Thoracic aorta (tissue), 2 donors: ENCODE results near the gene H19. TPM values are rescaled to one million over a fixed set of nuclear protein-coding genes. Genes with fewer than 3 reads are reported as not detected.

Experiments
- ATAC-seq: fragments of 150-250 bp; one replicate; pipeline ENCODE4 v1.8.0; 2017; ENCODE audit warnings: low read depth; ENCODE audit not compliant: insufficient number of reproducible peaks, low FRiP score
- DNase-seq: peaks from one replicate; pipeline ENCODE4 v3.0.0-alpha.2; 2020; ENCODE audit warnings: low spot score
- H3K27ac ChIP-seq, 2 donors: fragments of 200-600 bp; sonication (generic); 1 replicate in 1 of 2; 2 replicates in 1 of 2; pipeline ENCODE4 v1.5.1; 2016; ENCODE audit warnings: mild to moderate bottlenecking in 2 of 2, moderate library complexity in 2 of 2
- H3K27me3 ChIP-seq: fragments of 200-600 bp; sonication (generic); replicated peaks from 2 replicates; pipeline ENCODE4 v1.6.0; 2016; ENCODE audit warnings: mild to moderate bottlenecking; ENCODE audit not compliant: insufficient read depth
- H3K36me3 ChIP-seq: fragments of 200-600 bp; sonication (generic); one replicate; pipeline ENCODE4 v1.5.1; 2016
- H3K4me1 ChIP-seq, 2 donors: fragments of 200-600 bp; sonication (generic); 1 replicate in 1 of 2; 2 replicates in 1 of 2; pipeline versions ENCODE4 v1.5.1 to v1.6.0; 2016; ENCODE audit warnings: low read depth in 2 of 2, mild to moderate bottlenecking in 1 of 2; ENCODE audit not compliant: control insufficient read depth in 1 of 2
- H3K4me3 ChIP-seq: fragments of 200-600 bp; sonication (generic); 2 replicates; pipeline ENCODE4 v1.5.1; 2016; ENCODE audit warnings: mild to moderate bottlenecking
- H3K9me3 ChIP-seq: fragments of 200-600 bp; sonication (generic); 2 replicates; pipeline ENCODE4 v1.5.1; 2016
- CTCF ChIP-seq: fragments of 200-600 bp; sonication (generic); IDR thresholded peaks from one replicate; pipeline ENCODE4 v1.5.1; 2019; ENCODE audit warnings: antibody characterized with exemption
- total RNA-seq, 2 donors: library from RNA; depleted of rRNA; stranded (reverse); fragments of >200 nt; gene quantifications; one replicate each; pipeline versions ENCODE4 v1.1.0 to v1.2.3, GENCODE V29; 2016

The H19 gene
- total RNA-seq, 2 donors from 2014 or later, result 85.4 to 85.8 TPM

- no peaks in the 10 kb centered on the region for H3K9me3 ChIP-seq
- no peak overlapping the region for H3K4me3 ChIP-seq
Measured at GRCh38 chr11:2035382-2035781, 37.7 kb upstream of the H19 start.

GRCh38 chr11:2031058-2031457, 33.4 kb upstream of the H19 start:
- DNase-seq, result no peak
- Histone ChIP-seq H3K36me3 (no peaks in the 10 kb centered on the region), H3K27me3 (no peaks in the 10 kb centered on the region), H3K9me3 (no peaks in the 10 kb centered on the region), H3K27ac (no peak overlapping the region), H3K4me1 (no peaks in the 10 kb centered on the region), H3K4me3 (no peak overlapping the region)
- ATAC-seq, result no peak
- no peak for TF ChIP-seq CTCF

More at GRCh38 chr11:2035382-2035781, 37.7 kb upstream of the H19 start:
- Histone ChIP-seq H3K27ac (no peak overlapping the region), H3K27me3 (no peaks in the 10 kb centered on the region), H3K4me1 (no peaks in the 10 kb centered on the region), H3K36me3 (no peaks in the 10 kb centered on the region)
- TF ChIP-seq CTCF, result no peak
- DNase-seq, result no peak
- ATAC-seq, result no peak

- no peaks in the 10 kb centered on the region for H3K27me3 ChIP-seq
- no peaks in the 10 kb centered on the region for H3K4me1 ChIP-seq
- no peak for TF ChIP-seq CTCF
- H3K4me3 ChIP-seq, result no peak overlapping the region
- no peak overlapping the region for H3K27ac ChIP-seq
- H3K9me3 ChIP-seq, result no peaks in the 10 kb centered on the region
- DNase-seq (no peak), ATAC-seq (no peak)
- H3K36me3 ChIP-seq, result no peaks in the 10 kb centered on the region
Measured at GRCh38 chr11:2027708-2028107, 30.1 kb upstream of the H19 start.

GRCh38 chr11:2015025-2015424, 17.4 kb upstream of the H19 start:
- Histone ChIP-seq H3K9me3 (no peaks in the 10 kb centered on the region), H3K4me1 (no peaks in the 10 kb centered on the region), H3K27me3 (no peaks in the 10 kb centered on the region), H3K36me3 (no peaks in the 10 kb centered on the region), H3K27ac (no peak overlapping the region), H3K4me3 (no peak overlapping the region)
- no peak for DNase-seq
- ATAC-seq, result no peak
- no peak for TF ChIP-seq CTCF

GRCh38 chr11:2012440-2012839, 14.8 kb upstream of the H19 start:
- Histone ChIP-seq H3K4me3 (no peak overlapping the region), H3K9me3 (no peaks in the 10 kb centered on the region), H3K36me3 (no peaks in the 10 kb centered on the region), H3K4me1 (no peaks in the 10 kb centered on the region), H3K27me3 (no peaks in the 10 kb centered on the region), H3K27ac (no peak overlapping the region)
- ATAC-seq, result no peak
- TF ChIP-seq CTCF, result no peak
- DNase-seq, result no peak
